K562 (cell line): Measurements from ENCODE around the gene EPSTI1. TPM values are rescaled to one million over a fixed set of nuclear protein-coding genes. Genes with fewer than 3 reads are reported as not detected.

ENCODE experiments used
- ATAC-seq: fragments of 200-7000 bp; cut with Tn5 transposase; 3 replicates; pipeline ENCODE4 v1.9.1; 2020; ENCODE audit warnings: moderate library complexity
- BruUV-seq: library from RNA; stranded (reverse); fragments of 400-500 nt; replicated peaks from 2 replicates; lab custom pipeline; 2021; lab: Mats Ljungman, UMichigan
- CTCF ChIA-PET: fragments of 300-600 bp; formaldehyde crosslinking; extraction: SDS; loops from one replicate; lab custom pipeline; 2021; ENCODE audit warnings: low intra/inter-chr PET ratio; lab: Yijun Ruan, JAX
- POLR2A ChIA-PET: fragments of 300-600, 350-650 bp; sonication (Branson Sonifier 250); formaldehyde crosslinking; extraction: SDS; loops from one replicate; lab custom pipeline; 2021; ENCODE audit warnings: antibody characterized with exemption, inconsistent platforms; lab: Yijun Ruan, JAX
- DNase-seq, 4 experiments: peaks; one replicate each; pipeline versions ENCODE4 v3.0.0 to v3.0.0-alpha.2; 2011 to 2018; ENCODE audit warnings: low spot score in 3 of 4, mixed read lengths in 3 of 4; ENCODE audit errors: extremely low read depth in 1 of 4
- FAIRE-seq: peaks from 2 replicates; lab custom pipeline; 2011; peaks lifted over from hg19 to GRCh38; lab: Jason Lieb, UNC
- H2AFZ ChIP-seq: 2 replicates; pipeline ENCODE4 v1.6.0; 2011; ENCODE audit warnings: low read depth, low read length, control low read depth, inconsistent platforms
- H3K27ac ChIP-seq: fragments of 200-600 bp; 3 replicates; pipeline ENCODE4 v1.8.0; 2011; ENCODE audit warnings: low read depth, mild to moderate bottlenecking, control low read depth, inconsistent platforms, low read length, moderate library complexity, mixed read lengths; ENCODE audit errors: extremely low read depth
- H3K27me3 ChIP-seq, 2 experiments: fragments of 300-600 bp in 1 of 2; 2 replicates in 1 of 2; 3 replicates in 1 of 2; pipeline versions ENCODE4 v1.6.0 to v1.8.0; 2011; ENCODE audit warnings: inconsistent platforms in 2 of 2, low read length in 2 of 2, mild to moderate bottlenecking in 1 of 2, mixed read lengths in 1 of 2, moderate library complexity in 1 of 2; ENCODE audit not compliant: control insufficient read depth in 2 of 2, insufficient read depth in 2 of 2
- H3K36me3 ChIP-seq: fragments of 300-600 bp; 3 replicates; pipeline ENCODE4 v1.8.0; 2011; ENCODE audit warnings: mild to moderate bottlenecking, low read length, inconsistent platforms; ENCODE audit not compliant: control insufficient read depth, insufficient read depth
- H3K4me1 ChIP-seq, 2 experiments: fragments of 200-600 bp in 1 of 2; replicated peaks in 1 of 2; 2 replicates in 1 of 2; 3 replicates in 1 of 2; pipeline versions ENCODE4 v1.5.1 to v1.8.0; 2011; ENCODE audit warnings: inconsistent platforms in 2 of 2, low read length in 2 of 2, mild to moderate bottlenecking in 1 of 2, mixed read lengths in 1 of 2, moderate library complexity in 1 of 2; ENCODE audit not compliant: control insufficient read depth in 2 of 2, insufficient read depth in 2 of 2
- H3K4me2 ChIP-seq: 2 replicates; pipeline ENCODE4 v1.6.1; 2011; ENCODE audit warnings: low read length, control low read depth, inconsistent platforms, mixed read lengths; ENCODE audit not compliant: insufficient read depth
- H3K4me3 ChIP-seq: fragments of 200-600 bp; sonication (generic), shearing (Covaris generic); 2 replicates; pipeline ENCODE4 v1.5.1; 2016; ENCODE audit warnings: control low read depth, inconsistent platforms
- H3K79me2 ChIP-seq: fragments of 200-600 bp; 3 replicates; pipeline ENCODE4 v1.8.0; 2011; ENCODE audit warnings: low read length, inconsistent platforms; ENCODE audit not compliant: control insufficient read depth, insufficient read depth
- H3K9ac ChIP-seq, 2 experiments: 2 replicates each; pipeline versions ENCODE4 v1.6.0 to v1.6.1; 2011; ENCODE audit warnings: low read depth in 2 of 2, low read length in 2 of 2, control low read depth in 1 of 2, inconsistent platforms in 1 of 2, mild to moderate bottlenecking in 1 of 2, mixed read lengths in 1 of 2; ENCODE audit not compliant: insufficient read depth in 1 of 2
- H3K9me1 ChIP-seq: one replicate; pipeline ENCODE4 v1.6.0; 2011; ENCODE audit warnings: inconsistent platforms, mild to moderate bottlenecking, low read length, moderate library complexity; ENCODE audit not compliant: control insufficient read depth, insufficient read depth
- H3K9me3 ChIP-seq: replicated peaks from 2 replicates; pipeline ENCODE4 v1.5.1; 2011; ENCODE audit warnings: low read depth, low read length, inconsistent platforms; ENCODE audit not compliant: control insufficient read depth, insufficient read depth
- H4K20me1 ChIP-seq: replicated peaks from 2 replicates; pipeline ENCODE4 v1.6.1; 2011; ENCODE audit warnings: low read length, inconsistent platforms, mixed read lengths; ENCODE audit not compliant: control insufficient read depth, insufficient read depth
- BMI1 ChIP-seq: fragments of 150-350 bp; IDR thresholded peaks from 2 replicates; pipeline ENCODE4 v1.6.1; 2014; ENCODE audit warnings: low read length
- ELF1 ChIP-seq: fragments of 200-800 bp; sonication (Bioruptor generic); IDR thresholded peaks from 2 replicates; pipeline ENCODE4 v1.6.1; 2016; ENCODE audit warnings: missing genetic modification characterization, missing compliant biosample characterization
- FOS ChIP-seq: IDR thresholded peaks from 3 replicates; pipeline ENCODE4 v1.6.1; 2011; ENCODE audit not compliant: insufficient read length; ENCODE audit errors: extremely low read depth
- KDM5B ChIP-seq: fragments of 200-600 bp; sonication (generic); IDR thresholded peaks from 2 replicates; pipeline ENCODE4 v1.6.1; 2012; ENCODE audit warnings: low read depth, mild to moderate bottlenecking, moderate library complexity, low read length, control low read depth, inconsistent platforms; ENCODE audit not compliant: insufficient replicate concordance
- KLF6 ChIP-seq: fragments of 250-450 bp; sonication (Bioruptor Pico); IDR thresholded peaks from 2 replicates; pipeline ENCODE4 v1.4.0; 2020; ENCODE audit warnings: mild to moderate bottlenecking, moderate library complexity, borderline replicate concordance
- NEUROD1 ChIP-seq: fragments of 150-350 bp; IDR thresholded peaks from 2 replicates; pipeline ENCODE4 v1.6.1; 2014; ENCODE audit warnings: borderline replicate concordance, low read length, low read depth; ENCODE audit not compliant: partially characterized antibody
- NFE2 ChIP-seq: IDR thresholded peaks from 2 replicates; pipeline ENCODE4 v1.6.1; 2014; ENCODE audit warnings: antibody characterized with exemption, low read depth
- RHOXF2B ChIP-seq: fragments of 250-450 bp; sonication (Bioruptor Pico); conservative IDR thresholded peaks from 2 replicates; pipeline ENCODE4 v1.5.1; 2021
- SLC30A9 ChIP-seq: fragments of 250-450 bp; sonication (Bioruptor Pico); IDR thresholded peaks from 2 replicates; pipeline ENCODE4 v1.8.0; 2022; ENCODE audit warnings: mild to moderate bottlenecking, moderate library complexity
- SMARCA4 ChIP-seq: fragments of 450-650 bp; IDR thresholded peaks from 2 replicates; pipeline ENCODE4 v1.6.1; 2016
- STAT5A ChIP-seq: IDR thresholded peaks from 2 replicates; pipeline ENCODE4 v1.6.1; 2012; ENCODE audit warnings: low read length, inconsistent platforms, borderline replicate concordance
- ZNF23 ChIP-seq: fragments of 250-450 bp; sonication (Bioruptor Pico); IDR thresholded peaks from 2 replicates; pipeline ENCODE4 v1.4.0; 2020; ENCODE audit warnings: mild to moderate bottlenecking
- ZNF696 ChIP-seq: fragments of 250-450 bp; sonication (Bioruptor Pico); conservative IDR thresholded peaks from 2 replicates; pipeline ENCODE4 v1.4.0; 2020; ENCODE audit warnings: mild to moderate bottlenecking, moderate library complexity
- WGBS: fragments of 100-300 bp; shearing (Covaris generic); methylation state at CpG from one replicate; pipeline ENCODE4 v1.1.6; 2016; ENCODE audit warnings: low coverage, mixed read lengths; ENCODE audit not compliant: insufficient coverage; ENCODE audit errors: missing lambda C conversion rate; 5-methylcytosine and 5-hydroxymethylcytosine counted together
- in situ Hi-C: fragments of 300-500 bp; cut with MboI; formaldehyde crosslinking; loops from 4 replicates; pipeline ENCODE4 v1.15.0; 2018; ENCODE audit warnings: inconsistent platforms, mixed read lengths
- intact Hi-C: fragments of 100-400 bp; cut with micrococcal nuclease; formaldehyde crosslinking; loops from 2 replicates; pipeline ENCODE4 v1.14.2; 2022
- polyA plus RNA-seq, 8 experiments: library from polyadenylated mRNA; depleted of rRNA in 4 of 8; stranded (reverse) in 5 of 8; unstranded in 3 of 8; fragments of >200 nt; fragmentation: Nextera tagmentation in 2 of 8; fragmentation: Illumina TruSeq in 1 of 8; extraction: Ambion mirVana in 2 of 8; extraction: Trizol in 1 of 8; gene quantifications; 2 replicates each; pipeline versions ENCODE4 v1.2.1 to v1.2.3, GENCODE V29; 2011 to 2014; ENCODE audit warnings: inconsistent platforms in 1 of 8, missing spikeins in 1 of 8
- total RNA-seq, 7 experiments: library from RNA; depleted of rRNA in 6 of 7; stranded (reverse); fragments of >200 nt in 6 of 7; fragmentation: Illumina TruSeq in 2 of 7; extraction: Trizol in 2 of 7; gene quantifications; 2 replicates each; pipeline versions ENCODE4 v1.2.1 to v1.2.3, GENCODE V29; 2011 to 2021; ENCODE audit warnings: low replicate concordance in 1 of 7
- TF ChIP-seq, protein P1 (sequence below): fragments of 450-650 bp; formaldehyde crosslinking; IDR thresholded peaks from 2 replicates; pipeline ENCODE4 v1.4.0; 2020; ENCODE audit warnings: mild to moderate bottlenecking, moderate library complexity

The EPSTI1 gene
- total and polyA plus RNA-seq, 9 of the 15 experiments (the other 6 are each of a cell fraction or from before 2014, with no cell fraction given): 0.18 to 1.0 TPM; not detected in 7

DNA sequence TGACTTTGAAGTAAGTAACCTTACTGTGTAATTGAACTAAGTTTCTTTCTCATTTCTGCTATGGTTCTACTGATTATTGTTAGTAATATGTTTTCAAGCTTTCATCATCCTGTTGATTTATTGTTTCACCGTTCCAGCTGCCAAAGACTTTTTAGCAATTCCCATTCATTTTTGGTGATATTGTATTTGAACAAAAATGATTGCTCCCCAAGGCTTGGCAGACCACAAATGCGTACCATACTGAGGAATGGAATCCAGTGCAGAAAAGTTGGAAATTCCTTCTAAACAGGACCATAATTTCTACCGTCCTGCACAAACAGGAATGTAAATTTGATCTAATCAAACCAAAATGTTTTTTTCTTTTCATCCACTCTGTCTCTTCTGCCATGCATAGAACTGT is 10.7 kb downstream of the EPSTI1 start:
- DNase-seq: no peak
- in situ Hi-C loops: no loop called here
- no peaks in the 10 kb centered on the region for H3K79me2 ChIP-seq
- no TSS peak for BruUV-seq
- H3K27ac ChIP-seq: no peak overlapping the region
- intact Hi-C loops: no loop called here
- FAIRE-seq: no peak
- ChIA-PET POLR2A (interaction anchor here (0.5 kb wide), 1 partner anchor 12 kb away, joined by 3 read pairs; no protein-coding TSS in a partner anchor), CTCF (no interaction called here)
- H3K4me2 ChIP-seq: no peak overlapping the region
- H3K9me1 ChIP-seq: no peaks in the 10 kb centered on the region
- H3K4me1 ChIP-seq: no peaks in the 10 kb centered on the region
- no peak overlapping the region for H3K4me3 ChIP-seq
- TF ChIP-seq FOS: no peak
- no peak for TF ChIP-seq SMARCA4
- no peak for TF ChIP-seq NFE2
- no peak for TF ChIP-seq SLC30A9 (CRISPR knock-in tag)
- TF ChIP-seq, protein P1, sequence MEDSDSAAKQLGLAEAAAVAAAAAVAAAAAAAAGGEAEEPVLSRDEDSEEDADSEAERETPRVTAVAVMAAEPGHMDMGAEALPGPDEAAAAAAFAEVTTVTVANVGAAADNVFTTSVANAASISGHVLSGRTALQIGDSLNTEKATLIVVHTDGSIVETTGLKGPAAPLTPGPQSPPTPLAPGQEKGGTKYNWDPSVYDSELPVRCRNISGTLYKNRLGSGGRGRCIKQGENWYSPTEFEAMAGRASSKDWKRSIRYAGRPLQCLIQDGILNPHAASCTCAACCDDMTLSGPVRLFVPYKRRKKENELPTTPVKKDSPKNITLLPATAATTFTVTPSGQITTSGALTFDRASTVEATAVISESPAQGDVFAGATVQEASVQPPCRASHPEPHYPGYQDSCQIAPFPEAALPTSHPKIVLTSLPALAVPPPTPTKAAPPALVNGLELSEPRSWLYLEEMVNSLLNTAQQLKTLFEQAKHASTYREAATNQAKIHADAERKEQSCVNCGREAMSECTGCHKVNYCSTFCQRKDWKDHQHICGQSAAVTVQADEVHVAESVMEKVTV (CRISPR knock-in tag): no peak
- no peak for TF ChIP-seq RHOXF2B (CRISPR knock-in tag)
- TF ChIP-seq ELF1 (tag): no peak
- no peak for TF ChIP-seq BMI1
- TF ChIP-seq KLF6 (CRISPR knock-in tag): no peak
- TF ChIP-seq STAT5A: no peak
- no peak for TF ChIP-seq KDM5B
- TF ChIP-seq NEUROD1: no peak
- no peak for TF ChIP-seq ZNF696 (CRISPR knock-in tag)
- TF ChIP-seq ZNF23 (CRISPR knock-in tag): no peak
- H2AFZ ChIP-seq: no peak overlapping the region
- no peaks in the 10 kb centered on the region for H3K36me3 ChIP-seq
- no peaks in the 10 kb centered on the region for H3K27me3 ChIP-seq
- ATAC-seq: no peak
- WGBS: 0% methylated on average over 3 of the region's 3 CpGs
- H3K9me3 ChIP-seq: no peaks in the 10 kb centered on the region
- no peak overlapping the region for H3K9ac ChIP-seq
- H4K20me1 ChIP-seq: no peaks in the 10 kb centered on the region
